Endothelial cell of hepatic sinusoid (primary cell): ENCODE data around the gene SLC16A8.
"Not testable (repeated sequence)": the region's sequence is repeated elsewhere in the genome, so short reads cannot be mapped to it uniquely, and the experiment has no call there.

Experiments
- in situ Hi-C: cut with HindIII; loops from 2 replicates; pipeline ENCODE4 v1.10.0; 2017; ENCODE audit warnings: low sequenced_read_pairs

SLC16A8 gene

DNA sequence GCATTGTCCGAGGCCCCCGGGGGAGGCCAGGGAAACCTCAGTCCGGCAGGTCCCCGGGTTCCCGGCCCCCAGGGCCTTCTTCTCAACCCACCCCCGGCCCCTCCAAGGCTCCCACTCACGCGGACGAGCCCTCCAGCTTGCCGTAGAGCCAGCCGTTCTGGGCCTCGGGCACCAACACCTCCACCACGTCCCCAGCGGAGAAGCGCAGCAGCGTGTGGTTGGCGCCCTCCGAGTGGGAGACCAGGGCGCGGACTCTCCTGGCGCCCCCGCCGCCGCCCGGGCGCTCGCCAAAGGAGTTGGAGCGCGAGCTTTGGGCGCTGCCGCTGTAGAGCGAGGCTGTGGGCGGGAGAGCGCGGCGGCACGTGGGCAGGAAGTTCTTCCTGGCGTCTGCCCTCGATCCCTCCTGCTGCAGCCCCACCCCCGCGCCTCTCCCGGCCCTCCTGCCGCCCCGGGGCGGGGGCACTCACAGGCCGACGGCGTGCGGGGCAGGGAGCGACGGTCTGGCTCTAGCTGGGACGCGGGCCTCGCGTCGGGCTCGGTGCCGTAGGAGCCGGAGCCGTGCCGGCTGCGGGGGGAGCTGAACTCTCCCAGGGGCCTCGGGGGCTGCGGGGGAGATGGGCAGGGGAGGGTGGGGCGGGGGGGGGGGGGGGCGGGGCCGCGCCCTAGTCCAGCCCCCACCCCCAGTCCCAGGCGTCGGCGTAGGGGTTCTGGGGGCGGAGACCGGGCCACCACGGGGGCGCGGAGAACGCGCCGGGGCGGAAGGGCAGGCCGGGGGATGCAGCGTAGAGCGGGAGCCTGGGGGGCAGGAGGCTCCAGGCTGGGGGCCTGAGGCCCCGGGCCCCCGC is 4.9 kb upstream of the SLC16A8 start:
- in situ Hi-C loops, result no loop called here

DNA sequence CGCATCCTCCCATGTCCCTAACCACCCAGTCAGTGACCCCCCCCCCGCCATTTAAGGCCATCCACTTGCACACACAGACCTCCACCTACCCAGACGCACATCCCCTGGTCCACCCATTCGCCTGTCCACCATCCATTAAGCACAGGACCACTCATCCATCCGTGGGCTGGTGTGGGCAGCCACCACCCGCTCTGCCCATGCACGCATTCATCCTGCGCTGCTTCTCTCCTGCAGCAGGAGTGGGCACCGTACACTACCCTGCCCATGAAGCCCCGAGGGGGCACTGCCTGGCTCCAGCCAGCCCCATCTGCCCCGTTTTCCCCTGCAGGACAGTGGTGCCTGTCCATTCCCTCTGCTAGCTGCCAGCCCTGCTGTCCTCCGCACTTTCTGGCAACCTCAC is 3.9 kb upstream of the SLC16A8 start:
- in situ Hi-C loops, result no loop called here

DNA sequence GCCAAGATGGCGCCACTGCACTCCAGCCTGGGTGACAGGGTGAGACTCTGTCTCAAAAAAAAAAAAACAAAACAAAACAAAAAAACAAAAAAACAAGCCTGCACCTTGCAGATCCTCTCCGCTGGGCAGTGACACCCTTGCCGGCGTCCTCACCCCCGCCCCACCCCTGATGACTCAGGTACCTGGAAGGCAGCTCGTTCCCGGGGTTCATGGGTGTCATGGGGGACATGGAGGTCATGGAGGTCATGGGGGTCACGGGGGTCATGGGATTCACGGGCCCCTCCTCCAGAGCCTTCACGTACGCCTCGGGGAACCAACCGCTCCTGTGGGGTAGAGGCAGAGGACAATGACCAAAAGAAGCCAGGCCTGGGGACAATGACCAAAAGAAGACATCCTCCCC is 3.0 kb upstream of the SLC16A8 start:
- in situ Hi-C loops, result no loop called here

DNA sequence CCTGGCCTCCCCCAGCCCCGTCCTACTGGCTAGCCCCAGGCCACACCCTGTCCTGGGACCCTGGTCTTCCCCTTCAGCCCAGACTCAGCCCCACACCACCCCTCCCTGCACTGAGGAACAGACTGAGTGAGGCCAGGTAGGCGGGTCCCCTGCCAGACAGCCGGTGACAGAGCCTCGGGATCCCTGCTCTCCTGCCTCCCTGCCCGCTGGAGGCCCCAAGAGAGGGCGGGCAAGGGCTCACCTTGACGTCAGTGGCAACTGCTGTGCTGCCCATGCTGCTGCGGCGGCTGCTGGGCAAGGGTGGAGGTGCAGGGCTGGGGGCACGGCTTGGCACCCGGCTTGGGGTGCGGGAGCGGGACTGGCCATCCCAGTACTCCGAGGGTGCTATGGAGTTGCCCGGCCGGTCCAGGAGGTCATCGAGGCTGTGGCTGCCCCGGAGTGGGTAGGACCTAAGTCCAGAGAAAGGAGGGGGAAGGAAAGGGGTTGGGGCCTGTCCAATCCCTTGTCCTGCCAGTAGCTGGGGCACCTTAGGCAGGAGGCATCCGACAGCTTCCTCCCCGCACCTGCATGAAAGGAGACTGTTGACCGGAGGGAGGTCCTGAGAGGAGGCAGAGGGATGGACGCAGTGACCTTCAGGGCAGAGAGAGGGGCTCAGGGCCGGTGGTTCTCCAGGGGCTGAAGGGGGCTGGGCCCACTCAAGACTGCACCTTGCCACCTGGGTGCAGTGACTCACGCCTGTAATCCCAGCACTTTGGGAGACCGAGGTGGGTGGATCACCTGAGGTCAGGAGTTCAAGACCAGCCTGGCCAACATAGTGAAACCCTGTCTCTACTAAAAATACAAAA is 2.2 kb upstream of the SLC16A8 start:
- in situ Hi-C loops, result no loop called here

DNA sequence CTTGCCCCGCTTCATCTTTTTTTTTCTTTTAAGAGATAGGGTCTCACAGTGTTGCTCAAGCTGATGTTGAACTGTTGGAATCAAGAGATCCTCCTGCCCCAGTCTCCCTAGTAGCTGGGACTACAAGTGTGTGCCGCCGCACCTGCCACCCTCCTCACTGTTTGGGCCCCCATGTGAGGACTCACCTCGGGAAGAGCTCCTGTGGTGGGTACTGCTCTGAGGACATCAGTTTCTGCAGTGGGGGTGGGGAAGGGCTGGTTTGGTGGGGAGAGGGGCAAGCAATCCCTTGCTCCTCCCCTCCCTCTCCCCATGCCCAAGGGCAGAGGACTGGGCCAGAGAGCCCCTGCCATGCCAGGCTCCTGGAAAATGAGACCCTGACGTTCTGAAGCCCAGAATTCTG is 1.5 kb upstream of the SLC16A8 start:
- in situ Hi-C loops, result no loop called here

DNA sequence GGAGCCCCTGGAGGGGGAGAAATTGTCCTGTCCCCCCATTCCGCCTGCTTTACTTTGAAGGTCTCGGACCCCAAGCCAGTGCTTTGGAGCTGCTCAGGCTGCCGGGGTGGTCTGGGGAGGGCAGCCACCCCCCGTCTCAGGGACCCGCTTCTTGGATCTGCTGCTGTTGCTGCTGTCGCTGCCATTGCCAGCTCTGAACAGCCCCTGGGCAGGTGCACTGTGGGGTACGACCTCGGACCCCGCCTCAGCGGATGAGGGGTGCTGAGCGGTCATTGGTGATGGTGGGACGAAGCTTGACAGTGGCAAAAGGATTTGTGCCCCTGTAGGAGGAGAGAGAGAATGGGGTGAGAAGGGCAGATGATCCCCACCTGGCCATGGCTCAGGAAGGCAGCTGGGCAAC is 1.1 kb upstream of the SLC16A8 start:
- in situ Hi-C loops, result no loop called here

DNA sequence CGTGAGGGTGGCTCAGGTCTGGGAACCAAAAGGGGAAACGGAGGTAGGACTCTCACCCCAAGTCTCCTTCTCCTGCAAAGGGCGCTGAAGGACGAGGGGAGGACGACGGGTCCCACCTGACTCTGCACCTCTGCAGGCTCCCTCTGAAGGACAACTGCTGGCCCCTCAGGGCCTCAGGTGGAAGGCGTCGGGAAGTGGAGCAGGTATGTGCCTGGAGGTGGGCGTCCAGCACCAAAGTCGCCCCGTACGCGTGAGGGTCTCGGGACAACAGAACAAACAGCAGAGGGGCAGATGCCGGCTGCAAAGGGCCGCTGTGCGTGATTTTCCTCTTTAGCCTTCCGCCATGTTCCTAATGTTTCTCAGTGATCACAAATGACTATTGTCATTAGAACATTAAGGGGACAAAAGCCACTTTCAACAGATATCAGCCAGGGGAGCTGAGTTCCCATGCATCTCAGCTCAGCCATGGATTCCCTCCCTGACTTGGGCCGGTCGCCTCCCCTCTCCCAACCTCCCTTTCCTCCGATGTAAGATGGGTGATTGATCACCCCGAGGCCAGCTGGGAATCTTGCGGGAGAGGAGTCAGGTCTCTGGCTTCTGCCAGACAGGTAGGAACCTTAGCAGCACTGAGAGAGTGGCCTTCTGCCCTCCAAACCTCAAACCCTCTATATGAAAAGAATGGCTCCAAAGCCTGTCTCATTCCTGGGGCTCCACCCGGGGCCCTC is 836 bp downstream of the SLC16A8 start:
- in situ Hi-C loops, result loop anchor here (5.0 kb wide), 1 partner anchor 264 kb away; no protein-coding TSS in a partner anchor

DNA sequence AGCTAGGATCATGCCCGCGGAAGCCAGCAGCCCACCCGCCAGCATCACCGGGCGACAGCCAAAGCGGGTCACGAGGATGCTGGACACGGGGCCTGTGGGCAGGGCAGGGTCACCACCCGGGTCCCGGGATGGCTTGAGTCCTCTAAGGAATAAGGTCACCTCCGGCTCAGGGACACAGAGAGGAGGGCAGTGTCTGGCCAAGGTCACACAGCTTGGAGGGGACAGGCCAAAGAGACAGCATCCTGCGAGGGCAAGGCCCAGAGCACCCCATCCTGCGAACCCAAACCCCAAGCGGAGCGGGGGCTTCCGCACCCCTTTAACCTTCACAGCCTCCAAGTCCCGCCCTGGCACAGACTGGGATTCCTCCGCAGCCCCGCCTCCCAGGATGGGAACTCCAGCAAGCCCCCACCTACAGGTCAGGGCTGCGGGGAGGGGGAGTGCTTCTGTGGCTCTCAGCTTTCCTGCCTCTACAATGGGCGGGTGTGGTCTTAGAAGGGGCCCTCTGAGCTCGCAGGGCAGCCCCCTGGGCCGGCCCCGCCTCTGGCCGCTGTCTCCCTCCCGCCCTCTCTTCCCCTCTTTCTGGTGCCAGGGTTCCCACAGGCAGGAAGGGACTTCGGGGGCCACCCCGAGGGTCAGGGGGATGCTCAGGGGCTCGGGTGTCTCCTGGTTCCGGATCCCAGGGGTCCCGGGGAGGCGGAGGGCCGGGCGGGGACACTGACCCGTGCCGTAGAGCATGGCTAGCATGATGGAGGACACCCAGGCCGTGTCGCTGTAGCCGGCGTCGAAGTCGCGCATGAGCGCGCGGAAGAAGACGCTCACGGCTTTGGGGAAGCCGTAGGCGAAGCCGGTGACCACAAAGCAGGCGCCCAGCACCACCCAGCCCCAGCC is 1.8 kb downstream of the SLC16A8 start:
- in situ Hi-C loops, result loop anchor here (5.0 kb wide), 1 partner anchor 265 kb away; no protein-coding TSS in a partner anchor

DNA sequence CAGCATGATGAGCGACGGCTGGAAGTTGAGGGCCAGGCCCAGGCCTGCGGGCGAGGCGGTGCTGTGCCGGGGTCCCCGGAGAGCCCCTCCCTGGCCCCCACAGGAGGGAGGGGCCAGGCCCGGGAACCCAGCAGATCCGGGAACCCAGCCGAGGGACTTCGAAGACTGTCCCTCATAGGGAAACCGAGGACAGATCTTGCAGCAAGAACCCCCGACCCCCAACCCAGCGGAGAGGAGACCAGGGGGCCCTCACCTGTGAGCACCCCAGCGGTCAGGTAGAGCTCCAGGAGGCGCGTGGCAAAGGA is 2.4 kb downstream of the SLC16A8 start:
- in situ Hi-C loops, result loop anchor here (5.0 kb wide), 1 partner anchor 266 kb away; no protein-coding TSS in a partner anchor

DNA sequence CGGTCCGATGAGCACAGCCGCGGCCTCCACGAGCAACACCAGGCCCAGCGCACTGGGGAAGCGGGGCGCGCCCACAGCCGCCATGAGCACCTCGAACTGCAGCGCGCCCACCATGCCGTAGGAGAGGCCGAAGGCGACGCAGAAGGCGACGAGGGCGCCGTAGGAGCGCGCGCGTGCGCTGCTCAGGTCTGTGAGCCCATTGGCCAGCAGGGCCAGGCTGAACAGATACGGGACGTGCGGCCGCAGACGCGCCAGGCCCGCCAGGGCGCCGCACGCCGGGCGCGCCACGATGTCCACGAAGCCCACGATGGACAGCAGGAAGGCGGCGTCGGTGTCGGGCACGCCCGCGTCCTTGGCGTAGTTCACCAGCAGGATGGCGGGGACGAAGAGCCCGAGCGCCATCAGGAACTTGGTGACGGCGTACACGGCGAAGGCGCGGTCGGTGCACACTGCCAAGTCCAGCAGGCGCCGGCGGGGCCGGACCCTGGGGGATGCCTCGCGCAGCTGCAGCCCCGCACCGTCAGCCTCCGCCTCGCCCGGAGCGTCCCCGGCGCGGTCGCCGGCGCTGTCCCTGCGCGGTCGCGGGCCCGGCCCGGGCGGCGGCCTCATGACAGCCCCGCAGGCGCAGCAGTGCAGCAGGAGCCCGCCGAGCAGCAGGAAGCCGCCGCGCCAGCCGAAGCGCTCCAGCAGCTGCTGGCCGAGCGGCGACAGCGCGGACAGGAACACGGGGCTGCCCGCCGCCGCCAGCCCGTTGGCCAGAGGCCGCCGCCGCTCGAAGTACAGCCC is 2.9 kb downstream of the SLC16A8 start:
- in situ Hi-C loops, result loop anchor here (5.0 kb wide), 1 partner anchor 266 kb away; no protein-coding TSS in a partner anchor

DNA sequence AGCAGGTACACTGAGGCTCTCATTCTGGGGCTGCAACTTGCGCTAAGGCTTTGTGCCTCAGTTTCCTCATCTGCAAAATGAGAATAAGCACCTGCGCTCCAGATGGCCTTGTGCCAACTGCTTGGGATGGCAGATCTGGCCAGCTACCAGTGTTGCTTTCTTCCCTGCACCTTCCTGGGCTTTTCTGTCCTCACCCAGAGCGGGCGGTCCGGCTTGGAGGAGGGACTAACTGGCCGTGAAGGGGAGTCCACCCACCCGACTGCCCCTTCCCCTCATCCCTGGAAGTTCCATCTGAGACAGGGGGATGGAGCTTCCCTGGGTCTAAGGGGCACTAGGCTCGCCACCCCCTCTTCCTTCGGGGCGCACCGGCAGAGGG is 3.5 kb downstream of the SLC16A8 start:
- in situ Hi-C loops, result loop anchor here (5.0 kb wide), 1 partner anchor 267 kb away; no protein-coding TSS in a partner anchor

DNA sequence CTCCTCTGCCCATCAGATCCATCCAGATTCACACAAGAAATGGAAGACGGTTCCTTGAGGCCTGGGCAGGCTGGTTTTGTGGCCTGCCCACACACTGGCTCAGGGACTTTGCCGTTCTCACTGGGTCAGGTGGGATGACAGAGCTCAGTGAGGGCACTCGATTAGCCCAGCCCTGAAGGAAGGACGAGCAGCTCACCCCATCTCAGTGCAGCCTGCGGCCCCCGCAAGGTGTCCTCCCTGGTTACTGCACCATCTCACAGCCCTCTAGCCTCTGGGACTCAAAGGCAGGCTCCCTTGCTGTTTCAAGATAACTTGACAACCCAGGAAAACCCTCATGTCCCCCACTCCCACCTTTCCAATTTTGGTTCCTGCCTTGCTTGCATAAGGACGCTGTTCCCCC is 4.2 kb downstream of the SLC16A8 start:
- in situ Hi-C loops, result loop anchor here (5.0 kb wide), 1 partner anchor 267 kb away; no protein-coding TSS in a partner anchor

DNA sequence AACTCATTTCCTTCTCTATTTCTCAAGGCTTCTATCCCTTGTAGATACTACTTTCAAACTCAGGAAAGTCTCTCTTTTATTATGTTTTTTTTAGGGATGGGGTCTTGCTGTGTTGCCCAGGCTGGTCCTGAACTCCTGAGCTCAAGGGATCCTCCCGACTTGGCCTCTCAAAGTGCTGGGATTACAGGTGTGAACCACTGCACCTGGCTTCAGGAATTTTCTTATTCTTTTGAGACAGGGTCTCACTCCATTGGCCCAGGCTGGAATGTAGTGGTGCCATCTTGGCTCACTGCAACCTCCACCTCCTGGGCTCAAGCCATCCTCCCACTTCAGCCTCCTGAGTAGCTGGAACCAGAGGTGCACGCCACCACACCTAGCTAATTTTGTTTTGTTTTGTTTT is 4.8 kb downstream of the SLC16A8 start:
- in situ Hi-C loops, result not testable (repeated sequence)

DNA sequence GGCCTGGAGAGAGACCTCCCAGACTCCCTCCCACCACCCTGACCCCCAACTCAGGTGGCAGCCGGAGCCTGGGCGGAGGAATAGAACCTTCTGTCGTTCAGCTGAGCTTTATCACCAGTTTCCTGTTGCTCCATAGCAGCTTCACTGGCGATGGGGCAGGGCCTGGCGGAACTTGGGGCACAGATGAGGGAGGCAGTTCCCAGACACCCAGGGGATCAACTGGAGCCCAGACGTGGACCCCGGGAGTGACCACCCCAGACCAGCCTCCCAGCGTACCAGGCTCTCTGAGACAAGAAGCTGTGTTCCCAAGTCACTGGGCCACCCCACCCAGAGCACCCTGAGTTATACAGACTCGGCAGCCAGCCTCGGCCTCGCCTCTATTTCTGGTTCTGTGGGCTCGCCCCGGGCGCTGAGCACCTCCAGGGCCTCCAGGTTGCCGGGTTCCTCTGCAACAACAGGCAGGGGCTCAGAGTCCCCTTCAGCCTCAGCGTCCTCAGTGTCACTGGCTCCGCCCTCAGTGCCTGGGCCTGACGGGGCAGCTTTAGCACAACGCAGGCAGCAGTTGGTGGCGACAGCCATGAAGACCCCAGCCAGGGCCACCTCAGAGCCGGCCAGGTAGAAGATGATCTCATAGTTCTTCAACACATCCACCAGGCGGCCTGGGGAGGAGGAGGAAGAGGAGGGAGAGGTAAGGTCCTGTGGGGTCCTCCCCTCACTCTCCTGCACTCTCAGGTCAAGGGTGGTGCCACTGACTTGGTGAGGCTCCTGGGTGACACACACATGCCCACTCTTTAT is 5.7 kb downstream of the SLC16A8 start:
- in situ Hi-C loops, result no loop called here

DNA sequence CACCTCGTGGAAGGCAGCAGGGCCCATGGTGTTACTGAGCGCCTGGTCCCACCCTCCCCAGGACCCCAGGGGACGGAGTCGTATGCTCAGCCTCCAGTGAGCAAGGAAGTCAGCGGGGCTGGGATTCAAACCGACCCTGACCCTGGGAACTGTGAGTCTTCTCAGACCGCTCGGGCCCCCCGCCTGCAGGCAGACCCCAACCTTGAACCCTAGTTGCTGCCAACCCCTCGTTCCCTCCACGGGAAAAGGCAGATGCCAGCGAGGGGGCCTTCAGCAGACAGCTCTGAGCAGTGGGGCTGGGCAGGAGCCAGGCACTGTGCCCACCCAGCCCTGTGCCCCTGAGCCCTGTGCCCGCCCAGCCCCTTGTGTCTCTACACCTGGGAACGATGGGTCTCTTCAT is 6.4 kb downstream of the SLC16A8 start:
- in situ Hi-C loops, result no loop called here

DNA sequence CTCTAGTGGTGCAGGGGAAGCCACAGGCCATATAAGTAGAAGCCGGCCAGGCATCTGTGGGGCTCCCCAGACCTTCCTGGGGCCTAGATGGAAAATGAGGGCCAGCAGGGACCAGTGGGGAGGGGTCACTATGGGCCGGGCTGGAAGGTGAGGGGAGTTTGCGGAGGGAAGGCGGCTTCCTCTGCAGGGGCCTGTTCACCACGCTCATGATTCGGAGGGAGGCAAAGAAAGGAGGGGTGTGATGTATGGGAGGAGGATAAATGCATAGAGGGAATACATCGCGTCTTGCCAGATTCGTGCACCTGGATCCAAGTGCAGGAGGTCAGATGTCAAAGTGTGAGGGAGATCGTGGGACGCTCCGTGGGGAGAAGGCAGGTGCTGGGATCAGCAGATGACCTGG is 6.9 kb downstream of the SLC16A8 start:
- in situ Hi-C loops, result no loop called here

DNA sequence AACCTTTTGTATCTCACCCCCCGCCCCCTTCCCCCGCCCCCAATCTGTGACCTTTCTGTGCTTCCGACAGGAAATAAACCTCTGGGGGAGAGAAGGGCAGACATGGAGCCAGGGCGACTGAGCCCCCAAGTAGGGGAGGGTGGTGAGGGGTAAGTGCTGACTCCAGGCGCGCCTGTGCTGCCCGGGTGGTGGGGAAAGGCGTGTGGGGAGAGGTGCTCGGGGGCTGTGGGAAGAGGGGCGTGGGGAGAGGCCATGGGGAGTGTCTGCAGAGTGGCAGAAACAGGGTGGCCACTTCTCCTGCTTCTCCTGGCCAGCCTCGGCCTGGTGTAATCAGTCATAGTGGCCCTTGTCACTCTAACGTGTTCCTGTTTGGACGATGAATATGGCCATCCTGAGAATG is 8.0 kb downstream of the SLC16A8 start:
- in situ Hi-C loops, result no loop called here

DNA sequence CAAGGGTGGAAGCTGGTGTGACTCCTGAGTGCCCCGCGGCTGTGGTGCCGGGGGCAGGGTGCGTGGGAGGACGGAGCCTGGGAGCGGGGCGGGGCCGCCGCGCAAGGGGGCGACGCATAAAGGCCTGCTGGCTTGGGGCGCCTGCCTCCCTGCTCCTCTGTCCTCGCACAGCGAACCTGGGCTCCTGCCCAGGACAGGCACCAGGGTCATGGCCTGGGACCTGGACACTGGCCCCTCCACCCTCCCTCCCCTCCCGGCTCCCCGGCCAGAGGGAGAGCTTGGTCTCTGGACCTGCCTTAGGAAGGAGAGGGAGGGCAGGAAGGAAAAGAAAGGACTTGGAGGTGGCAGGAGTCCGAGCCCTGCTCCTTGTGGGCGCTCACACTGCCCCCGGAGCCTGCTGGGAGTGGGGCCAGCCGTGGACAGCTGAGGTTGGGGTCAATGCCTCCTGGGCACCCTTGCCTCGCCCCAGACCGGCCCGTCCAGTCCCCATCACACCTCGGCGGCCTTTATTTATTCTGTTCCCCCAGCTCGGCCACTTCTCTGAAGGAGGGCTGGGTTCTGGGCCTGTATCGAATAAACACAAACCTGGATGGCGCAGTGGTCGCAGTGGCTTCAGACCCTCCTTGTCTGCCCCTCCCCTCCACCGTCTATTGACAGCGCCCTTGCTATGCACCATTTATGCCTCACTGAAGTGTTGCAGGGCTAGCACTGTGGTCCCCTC is 8.7 kb downstream of the SLC16A8 start:
- in situ Hi-C loops, result no loop called here
